Posterior vena cava (tissue), 2 donors: Measurements from ENCODE around the gene RBM48. TPM values are rescaled to one million over a fixed set of nuclear protein-coding genes. Genes with fewer than 3 reads are reported as not detected.

ENCODE experiments used
- total RNA-seq, 2 donors: library from RNA; stranded (reverse); fragmentation: NEBNext Ultra II Directional; extraction: Animal tissue kit (Norgen Biotek cat#: 25700); gene quantifications; one replicate each; pipeline ENCODE4 v1.2.1, GENCODE V29; 2021
- donor health status: DM: yes; HTN: yes; CAD: no.
- donor health status: DM: yes; HTN: yes; CAD: no.

RBM48 gene
- total RNA-seq, 2 donors from 2014 or later: 7.8 to 8.7 TPM

Other genes starting within 250 kb of the RBM48 start
- 10 to 100 TPM; 26.2 to 29.6 TPM for gene GATAD1, start 81.3 kb upstream of the RBM48 start, total RNA-seq
- not detected for gene ERVW-1, start 50.8 kb upstream of the RBM48 start, total RNA-seq
- gene PEX1, start 275 bp upstream of the RBM48 start, total RNA-seq: 10 to 100 TPM; 16.9 to 17.7 TPM
- 10 to 100 TPM; 20.2 to 21.1 TPM for gene FAM133B, start 61.6 kb downstream of the RBM48 start, total RNA-seq